Measurements from ENCODE around the gene C1orf159.
A peak's percentile ranks its signal among the peaks of the same experiment; 100 is the strongest.

Gene C1orf159

DNA sequence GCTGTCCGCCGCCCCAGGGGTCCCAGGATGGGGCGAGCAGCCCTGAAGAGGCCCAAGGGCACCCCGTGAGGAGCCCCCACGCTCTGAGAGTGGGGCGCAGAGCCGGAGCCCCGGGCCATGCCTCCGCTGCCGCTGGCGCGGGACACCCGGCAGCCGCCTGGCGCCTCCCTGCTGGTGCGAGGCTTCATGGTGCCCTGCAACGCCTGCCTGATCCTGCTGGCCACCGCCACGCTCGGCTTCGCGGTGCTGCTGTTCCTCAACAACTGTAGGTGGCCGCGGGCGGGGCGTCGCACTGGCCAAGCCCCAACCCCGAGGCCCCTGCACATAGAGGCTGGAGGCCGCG is 81.5 kb downstream of the C1orf159 start:
- Histone ChIP-seq H2AFZ (peak overlapping the region; percentile 60), H3K4me3 (ENCODE audit: low read depth, low read length) (peak overlapping the region; percentile 46), H3K79me2 (no peaks in the 10 kb centered on the region), H3K27me3 (ENCODE audit: control insufficient read depth, insufficient read depth, low read length) (no peaks in the 10 kb centered on the region), H3K4me2 (ENCODE audit: low read length) (peak overlapping the region; percentile 79), H3K4me1 (no peaks in the 10 kb centered on the region), H3K9ac (no peak overlapping the region), H3K36me3 (ENCODE audit: control insufficient read depth, insufficient read depth, low read length) (no peaks in the 10 kb centered on the region), H3K27ac (no peak overlapping the region), H3K9me3 (ENCODE audit: control insufficient read depth, low read length) (no peaks in the 10 kb centered on the region)
- TF ChIP-seq, protein P1, sequence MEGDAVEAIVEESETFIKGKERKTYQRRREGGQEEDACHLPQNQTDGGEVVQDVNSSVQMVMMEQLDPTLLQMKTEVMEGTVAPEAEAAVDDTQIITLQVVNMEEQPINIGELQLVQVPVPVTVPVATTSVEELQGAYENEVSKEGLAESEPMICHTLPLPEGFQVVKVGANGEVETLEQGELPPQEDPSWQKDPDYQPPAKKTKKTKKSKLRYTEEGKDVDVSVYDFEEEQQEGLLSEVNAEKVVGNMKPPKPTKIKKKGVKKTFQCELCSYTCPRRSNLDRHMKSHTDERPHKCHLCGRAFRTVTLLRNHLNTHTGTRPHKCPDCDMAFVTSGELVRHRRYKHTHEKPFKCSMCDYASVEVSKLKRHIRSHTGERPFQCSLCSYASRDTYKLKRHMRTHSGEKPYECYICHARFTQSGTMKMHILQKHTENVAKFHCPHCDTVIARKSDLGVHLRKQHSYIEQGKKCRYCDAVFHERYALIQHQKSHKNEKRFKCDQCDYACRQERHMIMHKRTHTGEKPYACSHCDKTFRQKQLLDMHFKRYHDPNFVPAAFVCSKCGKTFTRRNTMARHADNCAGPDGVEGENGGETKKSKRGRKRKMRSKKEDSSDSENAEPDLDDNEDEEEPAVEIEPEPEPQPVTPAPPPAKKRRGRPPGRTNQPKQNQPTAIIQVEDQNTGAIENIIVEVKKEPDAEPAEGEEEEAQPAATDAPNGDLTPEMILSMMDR (IDR thresholded peaks at IDR 0.05): peak; percentile 14

DNA sequence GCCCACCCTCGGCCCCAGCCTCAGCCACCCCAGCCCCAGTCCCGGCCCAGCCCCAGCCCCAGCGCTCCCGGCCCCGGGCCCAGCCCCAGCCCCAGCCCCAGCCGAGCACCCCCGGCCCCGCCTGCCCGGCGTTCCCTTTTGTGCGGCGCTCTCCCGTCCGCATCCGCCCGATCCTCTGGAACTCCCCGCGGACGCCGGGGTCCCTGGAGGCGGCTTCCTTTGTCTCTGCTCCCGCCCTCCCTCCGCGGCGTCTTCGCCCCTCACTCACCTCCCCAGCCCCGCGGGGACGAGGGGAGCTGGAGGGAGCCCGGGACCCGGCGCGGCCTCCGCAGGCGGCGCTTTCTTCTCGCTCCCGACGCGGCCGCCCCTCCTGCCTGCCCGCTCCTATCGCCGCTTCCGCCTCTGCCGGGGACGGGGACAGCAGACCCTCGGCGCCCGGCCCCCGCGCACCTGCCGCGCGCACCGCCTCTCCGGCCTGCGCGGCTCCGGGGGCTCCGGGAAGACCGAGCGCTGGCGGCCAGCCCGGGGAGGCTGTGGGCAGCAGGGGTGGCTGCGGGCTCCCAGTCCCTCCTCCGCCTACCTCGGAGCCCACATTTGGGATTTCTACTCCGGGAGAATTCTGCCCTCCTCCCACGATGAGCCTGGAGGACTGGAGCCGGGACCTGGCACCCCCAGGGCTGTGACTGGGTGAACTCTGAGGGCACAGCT is 82.0 kb downstream of the C1orf159 start:
- Histone ChIP-seq H3K4me2 (ENCODE audit: low read length) (peak overlapping the region; percentile 79), H3K27ac (no peak overlapping the region), H3K4me1 (no peaks in the 10 kb centered on the region), H3K79me2 (no peaks in the 10 kb centered on the region), H3K27me3 (ENCODE audit: control insufficient read depth, insufficient read depth, low read length) (no peaks in the 10 kb centered on the region), H3K9me3 (ENCODE audit: control insufficient read depth, low read length) (no peaks in the 10 kb centered on the region), H3K9ac (no peak overlapping the region), H3K36me3 (ENCODE audit: control insufficient read depth, insufficient read depth, low read length) (no peaks in the 10 kb centered on the region), H3K4me3 (ENCODE audit: low read depth, low read length) (peak overlapping the region; percentile 46), H2AFZ (peak overlapping the region; percentile 60)
- TF ChIP-seq, protein P1 (IDR thresholded peaks at IDR 0.05): no peak

DNA sequence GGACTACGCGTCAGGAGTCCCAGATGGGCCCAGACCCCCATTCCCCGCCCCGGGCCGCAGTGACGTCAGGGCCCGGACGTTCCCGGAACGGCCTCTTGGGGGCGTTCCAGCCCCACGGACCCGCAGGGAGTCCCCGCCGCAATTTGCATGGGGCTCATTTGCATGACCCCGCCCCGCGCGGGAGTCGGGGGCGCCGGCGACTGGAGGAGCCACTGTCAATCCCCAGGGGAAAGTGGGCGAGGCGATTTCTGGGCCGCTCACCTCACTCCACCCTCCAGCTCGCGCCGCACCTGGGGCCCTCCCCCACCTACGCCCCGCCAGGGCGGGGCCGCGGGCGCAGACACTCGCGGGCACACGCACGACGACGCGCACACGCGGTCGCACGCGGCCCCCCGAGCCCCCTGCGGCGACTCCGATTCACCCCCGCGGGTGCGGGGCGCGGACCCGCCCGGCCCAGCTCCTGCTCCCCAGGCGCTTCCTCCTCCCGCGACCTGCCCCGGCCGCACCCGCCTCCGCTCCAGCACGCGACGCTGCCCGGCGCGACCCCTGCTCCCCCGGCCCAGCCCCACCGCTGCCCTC is 82.8 kb downstream of the C1orf159 start:
- no peak overlapping the region for H3K27ac ChIP-seq
- peak overlapping the region; percentile 1 for H3K4me3 ChIP-seq (ENCODE audit: low read depth, low read length)
- no peak overlapping the region for H3K9ac ChIP-seq

DNA sequence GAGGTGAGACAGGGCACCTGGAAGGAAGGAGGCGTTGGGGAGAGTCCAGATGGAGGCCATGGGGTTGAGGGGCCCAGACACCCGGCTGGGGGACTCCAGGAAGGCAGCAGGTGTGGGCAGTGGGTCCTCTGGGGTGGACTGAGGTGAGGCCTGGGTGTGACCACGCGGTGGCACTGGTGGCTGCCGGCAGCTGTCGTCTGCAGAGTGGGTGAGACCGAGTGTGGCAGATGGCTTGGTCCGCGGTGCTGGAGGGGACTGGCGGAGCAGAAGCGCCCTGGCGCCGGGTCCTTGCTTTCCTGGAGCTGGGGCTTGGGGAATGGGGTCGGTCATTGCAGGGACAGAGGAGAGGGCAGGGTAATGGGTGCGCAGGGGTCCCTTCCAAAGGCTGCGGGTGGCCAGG is 83.5 kb downstream of the C1orf159 start:
- Histone ChIP-seq H3K27me3 (ENCODE audit: control insufficient read depth, insufficient read depth, low read length) (no peaks in the 10 kb centered on the region), H3K79me2 (no peaks in the 10 kb centered on the region), H3K9ac (no peak overlapping the region), H3K4me1 (no peaks in the 10 kb centered on the region), H3K9me3 (ENCODE audit: control insufficient read depth, low read length) (no peaks in the 10 kb centered on the region), H2AFZ (peak overlapping the region; percentile 17), H3K4me3 (ENCODE audit: low read depth, low read length) (peak overlapping the region; percentile 1), H3K36me3 (ENCODE audit: control insufficient read depth, insufficient read depth, low read length) (no peaks in the 10 kb centered on the region), H3K4me2 (ENCODE audit: low read length) (peak overlapping the region; percentile 49), H3K27ac (no peak overlapping the region)
- TF ChIP-seq, protein P1 (IDR thresholded peaks at IDR 0.05): no peak

More for the DNA sequence above, 82.8 kb downstream of the C1orf159 start:
- no peaks in the 10 kb centered on the region for H3K27me3 ChIP-seq (ENCODE audit: control insufficient read depth, insufficient read depth, low read length)
- H2AFZ ChIP-seq: no peak overlapping the region
- no peaks in the 10 kb centered on the region for H3K9me3 ChIP-seq (ENCODE audit: control insufficient read depth, low read length)
- peak overlapping the region; percentile 49 for H3K4me2 ChIP-seq (ENCODE audit: low read length)
- H3K36me3 ChIP-seq (ENCODE audit: control insufficient read depth, insufficient read depth, low read length): no peaks in the 10 kb centered on the region
- no peaks in the 10 kb centered on the region for H3K4me1 ChIP-seq
- H3K79me2 ChIP-seq: no peaks in the 10 kb centered on the region
- TF ChIP-seq, protein P1 (IDR thresholded peaks at IDR 0.05): peak; percentile 45

Measured in parathyroid adenoma (tissue), 2 donors.